DMS153 (cell line): ENCODE measurements around the gene AASDHPPT.
"Not testable (repeated sequence)": the region's sequence is repeated elsewhere in the genome, so short reads cannot be mapped to it uniquely, and the experiment has no call there.

Experiments
- DNase-seq: peaks from one replicate; lab custom pipeline; 2025; lab: John Stamatoyannopoulos, UW

The AASDHPPT gene

DNA sequence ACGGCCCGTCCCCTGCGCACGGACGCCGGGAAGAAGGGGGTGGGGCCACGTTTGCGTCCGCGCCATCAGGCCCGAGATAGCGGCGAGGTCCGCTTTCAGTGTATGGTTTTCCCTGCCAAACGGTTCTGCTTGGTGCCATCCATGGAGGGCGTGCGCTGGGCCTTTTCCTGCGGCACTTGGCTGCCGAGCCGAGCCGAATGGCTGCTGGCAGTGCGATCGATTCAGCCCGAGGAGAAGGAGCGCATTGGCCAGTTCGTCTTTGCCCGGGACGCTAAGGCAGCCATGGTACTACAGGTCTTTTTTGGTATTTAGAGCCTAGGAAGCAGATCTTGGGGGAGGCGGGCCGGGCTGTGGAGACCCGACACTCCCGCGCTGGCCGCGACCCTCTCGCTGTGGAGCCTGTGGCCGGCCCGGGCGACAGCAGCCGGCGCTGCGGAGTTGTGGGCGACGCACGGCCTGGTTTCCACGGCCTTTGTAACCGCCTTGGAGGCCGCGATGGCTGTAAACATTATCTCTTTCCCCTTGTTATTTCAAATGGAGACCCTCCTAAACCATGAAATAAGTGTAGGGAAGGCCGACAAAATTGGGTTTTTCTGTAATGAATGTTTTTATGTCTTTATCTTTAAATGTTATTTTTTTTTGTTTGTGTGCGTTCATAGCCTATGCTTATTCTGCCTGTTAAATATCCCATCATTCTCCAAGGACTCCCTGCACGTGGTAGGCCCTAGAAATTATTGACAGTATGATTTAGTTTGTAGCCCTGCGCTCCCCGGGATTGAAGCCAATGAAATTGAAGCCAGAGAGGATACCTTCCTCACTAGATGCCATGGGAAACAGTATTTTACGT, at the start of gene AASDHPPT:
Gene AASDHPPT (plus strand): TSS at position 54 of the 847 bp plus-strand sequence. CDS start 49 bp downstream, at position 103.
- DNase-seq, result no peak

- no peak for DNase-seq
Observed at GRCh38 chr11:106030609-106031008, 46.9 kb upstream of the AASDHPPT start.

DNA sequence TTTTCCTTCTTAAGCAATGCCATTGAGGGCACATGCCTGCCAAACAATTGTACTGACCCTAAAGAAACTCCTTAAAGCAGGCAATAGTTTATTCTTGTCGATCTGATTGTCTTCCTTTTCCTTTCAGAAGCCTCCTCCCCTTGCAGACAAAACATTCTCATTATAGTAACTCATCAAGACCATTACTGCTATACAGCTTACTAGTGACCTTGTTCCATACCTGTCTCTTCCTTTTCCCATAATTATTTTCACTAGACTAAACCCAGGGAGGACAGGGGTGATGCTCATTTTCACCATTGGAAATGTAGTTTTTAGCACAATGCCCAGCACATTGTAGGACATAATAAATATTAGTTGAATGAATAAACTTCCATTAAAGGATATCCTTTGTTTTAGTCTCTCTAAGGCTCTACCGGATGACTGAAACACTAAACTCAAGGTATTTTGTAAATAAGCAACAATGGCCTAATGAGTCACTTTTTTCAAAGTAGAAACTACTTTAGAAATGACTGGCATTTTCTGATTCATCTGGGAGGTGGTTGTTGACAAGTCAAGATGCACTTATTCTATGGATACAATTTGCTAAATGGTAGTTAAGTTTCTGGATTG, 46.2 kb upstream of the AASDHPPT start:
- DNase-seq, result no peak

DNA sequence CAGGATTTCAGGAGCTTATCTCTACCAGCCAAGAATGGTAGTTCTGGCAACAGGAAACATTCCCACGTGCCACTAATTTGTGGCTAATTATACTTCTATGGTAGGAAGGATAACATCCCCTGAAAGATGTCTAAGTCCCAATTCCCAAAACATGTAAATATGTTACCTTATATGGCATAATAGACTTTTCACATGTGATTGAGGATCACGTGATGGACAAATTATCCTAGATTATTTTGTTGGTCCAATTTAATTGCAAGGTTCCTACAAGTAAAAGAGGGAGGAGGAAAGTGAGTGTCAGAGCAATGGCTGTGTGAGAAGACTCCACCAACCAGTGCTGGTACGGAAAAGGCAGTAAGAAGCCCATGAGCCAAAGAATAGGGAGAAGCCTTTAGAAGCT, 45.5 kb upstream of the AASDHPPT start:
- DNase-seq, result no peak

- DNase-seq, result no peak
Observed at GRCh38 chr11:106032861-106033260, 44.6 kb upstream of the AASDHPPT start.

DNA sequence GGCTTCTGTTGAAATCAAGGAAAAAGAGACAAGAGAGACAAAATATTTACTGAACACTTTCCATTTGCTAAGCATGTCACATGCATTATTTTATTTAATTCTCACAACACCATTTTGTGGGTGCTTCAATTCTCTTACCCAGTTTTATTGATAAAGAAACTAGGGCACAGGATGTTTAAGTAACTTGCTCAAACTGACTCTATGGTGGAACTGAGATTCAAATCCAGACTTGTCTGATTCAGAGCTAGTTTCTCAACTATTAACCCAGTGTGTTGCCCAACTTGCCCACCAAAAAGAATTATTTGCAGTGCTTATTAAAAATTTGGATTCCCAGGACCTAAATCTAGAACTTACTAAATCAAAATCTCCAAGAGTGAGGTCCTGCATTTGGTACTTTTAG, 33.9 kb upstream of the AASDHPPT start:
- DNase-seq, result no peak

GRCh38 chr11:106047631-106048030, 29.8 kb upstream of the AASDHPPT start:
- DNase-seq, result no peak

- DNase-seq, result no peak
Observed at GRCh38 chr11:106049727-106050476, 27.6 kb upstream of the AASDHPPT start.

DNA sequence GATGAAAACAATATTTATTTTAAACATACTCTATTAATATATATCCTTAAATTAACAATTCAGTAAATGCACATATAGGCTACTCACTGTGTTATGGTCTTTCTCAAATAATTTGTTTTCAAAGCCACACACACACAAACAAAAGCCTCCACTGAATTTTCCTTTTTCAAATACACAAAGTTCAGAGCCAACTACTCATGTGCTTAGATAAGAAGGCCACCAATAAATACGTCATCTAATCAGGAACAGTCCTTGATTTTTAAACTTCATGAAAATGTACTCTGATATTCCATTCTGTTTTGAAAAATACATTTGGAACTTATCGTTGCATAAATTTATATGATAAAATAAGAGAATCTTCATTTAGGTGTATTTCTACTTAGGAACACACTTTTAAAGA, 26.4 kb upstream of the AASDHPPT start:
- no peak for DNase-seq

- DNase-seq, result not testable (repeated sequence)
Observed at GRCh38 chr11:106058377-106058776, 19.1 kb upstream of the AASDHPPT start.

- DNase-seq, result no peak
Observed at GRCh38 chr11:106059617-106060016, 17.8 kb upstream of the AASDHPPT start.

- DNase-seq, result no peak
Observed at GRCh38 chr11:106061249-106061784, 16.1 kb upstream of the AASDHPPT start.

GRCh38 chr11:106061954-106062949, 15.2 kb upstream of the AASDHPPT start:
- no peak for DNase-seq

- no peak for DNase-seq
Observed at GRCh38 chr11:106063009-106063408, 14.5 kb upstream of the AASDHPPT start.

DNA sequence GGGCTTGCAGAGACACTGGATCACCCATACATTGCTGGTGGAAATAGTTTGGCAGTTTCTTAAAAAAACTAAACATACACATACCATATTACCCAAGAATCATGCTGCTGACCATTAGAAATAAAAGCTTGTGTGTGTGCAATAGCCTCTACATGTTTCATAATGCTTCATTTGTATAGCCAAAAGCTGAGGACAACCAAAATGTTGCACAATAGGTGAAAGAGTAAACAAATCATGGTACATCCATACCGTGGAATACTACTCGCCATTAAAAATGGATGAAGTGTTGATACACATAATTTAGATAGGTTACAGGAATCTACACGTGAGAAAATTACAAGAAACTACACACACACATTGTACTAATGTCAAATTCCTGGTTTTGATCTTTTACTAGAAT, 6.9 kb upstream of the AASDHPPT start:
- no peak for DNase-seq

- peak; percentile 18 for DNase-seq
Observed at GRCh38 chr11:106072804-106073203, 4.7 kb upstream of the AASDHPPT start.

DNA sequence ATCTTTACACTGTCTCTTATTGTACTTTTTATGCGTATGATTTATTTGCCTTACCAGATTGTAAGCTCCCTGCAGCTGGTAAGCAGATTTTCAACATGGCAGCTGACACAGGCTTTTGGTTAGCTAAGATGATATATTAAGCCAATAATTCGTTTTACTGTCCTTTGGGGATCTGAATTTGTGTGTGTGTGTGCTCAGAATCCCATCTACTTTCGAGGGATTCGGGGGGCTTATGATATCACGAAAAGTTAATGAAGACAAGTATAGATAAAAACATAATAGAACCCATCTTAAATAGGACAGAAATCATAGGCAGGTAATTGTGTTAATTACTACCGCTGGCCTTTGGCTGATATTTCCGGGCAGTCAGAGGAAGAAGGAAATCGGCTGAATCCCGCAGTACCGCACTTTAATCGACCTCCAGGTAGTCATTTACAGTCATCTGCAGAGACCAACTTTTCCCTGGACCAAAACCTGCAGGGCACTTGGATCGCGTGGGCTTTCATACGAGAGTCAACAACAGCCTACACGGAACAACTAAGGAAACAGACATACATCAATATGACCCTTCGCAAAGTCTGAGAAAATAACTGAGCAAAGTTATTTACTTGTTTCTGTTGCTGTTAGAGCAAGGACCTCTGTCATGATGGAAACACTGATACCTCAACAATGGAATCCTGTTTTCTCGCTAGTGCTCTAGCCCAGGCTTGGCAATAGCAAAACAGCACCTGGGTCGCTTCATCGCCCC, 1.1 kb upstream of the AASDHPPT start:
- DNase-seq, result no peak

GRCh38 chr11:106076919-106077608, 398 bp upstream of the AASDHPPT start, which contains the start of gene KBTBD3:
Gene KBTBD3, minus strand, starts transcription at chr11:106077347. Its CDS starts 18,250 bp downstream, at chr11:106059097.
- DNase-seq, result peak; percentile 98

DNA sequence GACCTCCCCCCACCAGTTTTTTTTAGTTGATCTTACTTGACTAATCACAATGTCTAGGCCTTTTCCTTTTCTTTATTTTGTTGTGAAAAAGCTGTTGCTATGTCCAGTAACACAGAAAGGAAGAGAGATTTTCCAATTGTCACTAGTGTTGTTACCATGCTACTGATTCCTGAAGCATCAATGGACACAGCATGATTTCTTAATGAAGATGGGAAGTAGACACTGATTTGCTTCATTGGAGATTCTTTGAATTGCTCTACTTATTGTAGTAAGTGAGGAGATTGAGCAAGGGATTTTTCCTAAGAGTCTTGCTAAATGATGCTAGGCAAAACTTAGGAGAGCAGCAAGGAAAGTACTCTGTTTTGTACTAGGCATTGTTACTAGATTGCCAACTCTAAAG, 4.6 kb downstream of the AASDHPPT start:
- no peak for DNase-seq

GRCh38 chr11:106086135-106086534, 8.7 kb downstream of the AASDHPPT start:
- no peak for DNase-seq
